CD8-positive, alpha-beta memory T cell (primary cell): ENCODE data around the gene GRIN2B. TPM values are rescaled to one million over a fixed set of nuclear protein-coding genes. Genes with fewer than 3 reads are reported as not detected.

Experiments used
- CTCF ChIA-PET: fragments of 350-600 bp; sonication (Branson Sonifier 250); formaldehyde crosslinking; loops from one replicate; lab custom pipeline; 2021; ENCODE audit warnings: antibody characterized with exemption; lab: Charles Lee
- POLR2A ChIA-PET: fragments of 350-600 bp; sonication (Branson Sonifier 250); formaldehyde crosslinking; loops from one replicate; lab custom pipeline; 2021; ENCODE audit warnings: antibody characterized with exemption; lab: Charles Lee
- DNase-seq, 5 donors: peaks; one replicate each; pipeline versions ENCODE4 v3.0.0 to v3.0.0-alpha.2; 2020 to 2022; ENCODE audit warnings: mixed read lengths in 1 of 5
- H3K27ac ChIP-seq: one replicate; pipeline ENCODE4 v1.7.0; 2013; ENCODE audit warnings: low read depth, mild to moderate bottlenecking, low read length, moderate library complexity
- H3K27me3 ChIP-seq: 2 replicates; pipeline ENCODE4 v1.7.0; 2013; ENCODE audit warnings: low read length, mild to moderate bottlenecking; ENCODE audit not compliant: insufficient read depth, poor library complexity, severe bottlenecking
- H3K36me3 ChIP-seq: 2 replicates; pipeline ENCODE4 v1.7.0; 2013; ENCODE audit warnings: mild to moderate bottlenecking, low read length, moderate library complexity; ENCODE audit not compliant: insufficient read depth
- H3K4me1 ChIP-seq: 2 replicates; pipeline ENCODE4 v1.7.0; 2013; ENCODE audit warnings: mild to moderate bottlenecking, low read length, moderate library complexity; ENCODE audit not compliant: insufficient read depth
- H3K4me3 ChIP-seq: 2 replicates; pipeline ENCODE4 v1.7.0; 2013; ENCODE audit warnings: mild to moderate bottlenecking, low read length
- H3K9me3 ChIP-seq: 2 replicates; pipeline ENCODE4 v1.7.0; 2013; ENCODE audit warnings: mild to moderate bottlenecking, low read length
- H3K27ac Mint-ChIP-seq, 8 donors: one replicate each; pipeline ENCODE4 v1.8.0; 2020 to 2021; ENCODE audit warnings: mixed read lengths in 8 of 8, mild to moderate bottlenecking in 6 of 8, inconsistent platforms in 3 of 8, moderate library complexity in 3 of 8
- H3K27me3 Mint-ChIP-seq, 2 donors: one replicate each; pipeline ENCODE4 v1.8.0; 2020 to 2021; ENCODE audit warnings: mixed read lengths in 2 of 2, mild to moderate bottlenecking in 1 of 2, moderate library complexity in 1 of 2
- H3K36me3 Mint-ChIP-seq, 3 donors: one replicate each; pipeline ENCODE4 v1.8.0; 2020 to 2021; ENCODE audit warnings: mixed read lengths in 3 of 3, inconsistent platforms in 1 of 3, mild to moderate bottlenecking in 1 of 3
- H3K4me1 Mint-ChIP-seq, 3 donors: one replicate each; pipeline ENCODE4 v1.8.0; 2020 to 2021; ENCODE audit warnings: mixed read lengths in 3 of 3, inconsistent platforms in 1 of 3, mild to moderate bottlenecking in 1 of 3
- H3K4me3 Mint-ChIP-seq, 7 donors: one replicate each; pipeline ENCODE4 v1.8.0; 2020 to 2021; ENCODE audit warnings: mixed read lengths in 7 of 7, mild to moderate bottlenecking in 6 of 7, moderate library complexity in 4 of 7, inconsistent platforms in 2 of 7
- H3K9me3 Mint-ChIP-seq, 5 donors: one replicate each; pipeline ENCODE4 v1.8.0; 2020 to 2022; ENCODE audit warnings: mixed read lengths in 5 of 5, mild to moderate bottlenecking in 3 of 5, moderate library complexity in 2 of 5, inconsistent platforms in 1 of 5
- polyA plus RNA-seq: library from polyadenylated mRNA; unstranded; fragments of 300-500 nt; fragmentation: Illumina TruSeq; gene quantifications from one replicate; pipeline ENCODE4 v1.2.3, GENCODE V29; 2021
- total RNA-seq, 2 experiments: library from RNA; stranded (reverse); gene quantifications; one replicate each; pipeline ENCODE4 v1.2.3, GENCODE V29; 2021

Gene GRIN2B
- total and polyA plus RNA-seq, 3 experiments from 2014 or later, result not detected

DNA sequence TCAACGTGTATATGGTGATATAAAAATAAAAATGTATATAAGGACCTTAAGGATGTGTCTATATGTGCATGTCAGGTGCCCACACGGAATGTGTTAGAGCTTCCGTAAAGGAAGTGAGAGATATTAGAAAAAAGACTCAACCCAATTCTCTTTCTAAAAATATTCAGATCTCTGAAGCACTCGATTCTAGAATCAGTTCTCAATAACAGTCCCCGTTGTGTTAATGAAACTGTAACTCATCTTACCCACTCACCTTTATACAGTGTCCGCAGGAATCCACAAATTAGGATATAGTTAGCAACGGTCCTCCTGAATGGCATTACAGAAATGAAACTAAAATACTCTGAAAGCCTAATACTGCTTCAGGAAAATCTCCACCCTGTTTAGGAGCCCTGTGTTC lies 29.3 kb downstream of the GRIN2B start:
- Mint-ChIP-seq H3K4me1 (no peaks in the 10 kb centered on the region), H3K27me3 (no peaks in the 10 kb centered on the region), H3K9me3 (peaks cover 0 to 4% (median 0%) of the 10 kb centered on the region in 5 donors), H3K27ac (no peak overlapping the region), H3K4me3 (no peak overlapping the region), H3K36me3 (no peaks in the 10 kb centered on the region)
- no peak overlapping the region for H3K27ac ChIP-seq
- H3K27me3 ChIP-seq, result no peaks in the 10 kb centered on the region
- DNase-seq, result no peak
- POLR2A ChIA-PET, result no interaction called here
- no peaks in the 10 kb centered on the region for H3K9me3 ChIP-seq
- H3K36me3 ChIP-seq, result no peaks in the 10 kb centered on the region
- H3K4me3 ChIP-seq, result no peak overlapping the region
- H3K4me1 ChIP-seq, result no peaks in the 10 kb centered on the region
- CTCF ChIA-PET, result no interaction called here

DNA sequence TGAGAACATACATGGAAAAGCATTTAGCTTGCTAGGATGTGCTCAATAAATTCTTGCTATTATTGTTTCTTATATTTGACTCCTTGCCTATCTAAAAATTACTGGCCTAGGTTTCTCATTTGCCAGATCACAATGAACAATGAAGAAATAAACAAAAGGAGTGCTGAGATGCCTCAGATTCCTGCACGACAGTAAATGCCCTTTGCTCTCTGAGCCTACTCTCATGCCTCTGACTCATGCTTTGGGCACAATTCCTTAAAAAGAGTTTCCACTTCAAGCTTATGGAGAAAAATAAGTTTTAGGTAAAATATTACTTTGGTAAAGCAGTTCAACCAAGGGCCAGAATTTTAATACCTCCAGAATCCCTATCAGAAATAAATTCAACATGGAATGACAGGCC lies 30.9 kb downstream of the GRIN2B start:
- H3K9me3 ChIP-seq, result no peaks in the 10 kb centered on the region
- no peaks in the 10 kb centered on the region for H3K4me1 ChIP-seq
- no peaks in the 10 kb centered on the region for H3K36me3 ChIP-seq
- DNase-seq, result no peak
- Mint-ChIP-seq H3K27ac (no peak overlapping the region), H3K4me1 (no peaks in the 10 kb centered on the region), H3K27me3 (no peaks in the 10 kb centered on the region), H3K36me3 (no peaks in the 10 kb centered on the region), H3K4me3 (no peak overlapping the region), H3K9me3 (peaks cover 0 to 4% (median 0%) of the 10 kb centered on the region in 5 donors)
- H3K27ac ChIP-seq, result no peak overlapping the region
- H3K4me3 ChIP-seq, result no peak overlapping the region
- no peaks in the 10 kb centered on the region for H3K27me3 ChIP-seq
- ChIA-PET POLR2A (no interaction called here), CTCF (no interaction called here)

DNA sequence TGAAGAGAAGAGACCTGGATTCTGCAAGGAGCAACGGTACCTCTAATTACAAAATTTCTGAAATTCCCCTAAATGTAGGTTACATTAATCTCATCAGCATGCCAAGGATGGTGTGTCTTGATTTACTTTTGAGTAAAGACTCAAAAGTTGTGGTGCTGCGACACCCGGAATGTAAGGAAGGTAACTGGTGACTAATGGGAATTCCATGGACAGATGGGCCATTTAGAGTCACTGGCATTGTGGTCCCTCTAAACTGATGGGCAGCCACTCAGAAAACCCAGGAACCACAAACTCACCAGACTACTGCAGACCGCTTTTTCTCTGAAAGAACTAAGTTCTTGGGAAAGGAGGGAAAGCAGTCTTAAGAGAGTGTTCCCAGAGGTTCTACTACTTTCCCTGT lies 32.8 kb downstream of the GRIN2B start:
- CTCF ChIA-PET, result no interaction called here
- Histone ChIP-seq H3K4me1 (no peaks in the 10 kb centered on the region), H3K9me3 (no peaks in the 10 kb centered on the region), H3K27ac (no peak overlapping the region), H3K36me3 (no peaks in the 10 kb centered on the region), H3K27me3 (no peaks in the 10 kb centered on the region), H3K4me3 (no peak overlapping the region)
- DNase-seq, result no peak
- Mint-ChIP-seq H3K4me3 (no peak overlapping the region), H3K27me3 (peaks cover 1 to 6% of the 10 kb centered on the region in 2 donors), H3K36me3 (no peaks in the 10 kb centered on the region), H3K9me3 (peaks cover 0 to 4% (median 0%) of the 10 kb centered on the region in 5 donors), H3K27ac (no peak overlapping the region), H3K4me1 (no peaks in the 10 kb centered on the region)
- POLR2A ChIA-PET, result no interaction called here

DNA sequence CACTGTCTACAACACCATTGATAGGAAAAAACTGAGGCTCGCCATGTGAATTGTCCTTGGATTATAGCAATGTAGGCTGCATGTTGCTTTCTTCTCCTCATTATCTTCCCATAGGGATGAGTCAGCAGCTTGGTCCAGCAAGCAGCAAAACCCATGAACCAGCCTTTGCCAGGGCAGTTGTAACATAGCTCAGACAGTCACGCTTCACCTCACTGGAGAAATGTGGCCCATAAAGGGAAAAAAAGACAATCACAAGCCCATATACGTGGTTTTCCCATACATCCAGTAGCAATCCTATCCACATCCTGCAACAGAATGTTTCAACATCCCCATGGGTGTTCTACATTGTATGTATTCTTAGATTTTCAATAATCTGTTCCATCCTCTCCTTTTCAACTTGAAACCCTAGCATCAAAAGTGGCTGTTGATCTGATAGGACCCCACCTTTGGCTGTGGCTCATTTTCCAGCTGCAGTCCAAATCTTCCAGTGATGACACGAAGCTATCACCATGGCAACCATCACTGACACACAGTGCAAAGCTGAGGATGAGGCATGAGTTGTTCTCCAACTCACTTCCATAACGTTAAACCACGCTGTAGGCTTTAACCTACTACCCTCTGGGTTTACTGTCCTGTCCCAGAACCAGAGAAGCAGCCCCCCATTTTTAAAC lies 34.0 kb downstream of the GRIN2B start:
- ChIA-PET POLR2A (no interaction called here), CTCF (no interaction called here)
- H3K9me3 Mint-ChIP-seq, result peaks cover 0 to 4% (median 0%) of the 10 kb centered on the region in 5 donors
- peaks cover 2 to 11% of the 10 kb centered on the region in 2 donors for H3K27me3 Mint-ChIP-seq
- H3K36me3 ChIP-seq, result no peaks in the 10 kb centered on the region
- no peaks in the 10 kb centered on the region for H3K9me3 ChIP-seq
- H3K27me3 ChIP-seq, result no peaks in the 10 kb centered on the region
- H3K4me3 ChIP-seq, result no peak overlapping the region
- no peaks in the 10 kb centered on the region for H3K4me1 Mint-ChIP-seq
- no peaks in the 10 kb centered on the region for H3K36me3 Mint-ChIP-seq
- H3K4me3 Mint-ChIP-seq, result no peak overlapping the region
- H3K27ac Mint-ChIP-seq, result no peak overlapping the region
- no peaks in the 10 kb centered on the region for H3K4me1 ChIP-seq
- no peak overlapping the region for H3K27ac ChIP-seq
- no peak for DNase-seq

DNA sequence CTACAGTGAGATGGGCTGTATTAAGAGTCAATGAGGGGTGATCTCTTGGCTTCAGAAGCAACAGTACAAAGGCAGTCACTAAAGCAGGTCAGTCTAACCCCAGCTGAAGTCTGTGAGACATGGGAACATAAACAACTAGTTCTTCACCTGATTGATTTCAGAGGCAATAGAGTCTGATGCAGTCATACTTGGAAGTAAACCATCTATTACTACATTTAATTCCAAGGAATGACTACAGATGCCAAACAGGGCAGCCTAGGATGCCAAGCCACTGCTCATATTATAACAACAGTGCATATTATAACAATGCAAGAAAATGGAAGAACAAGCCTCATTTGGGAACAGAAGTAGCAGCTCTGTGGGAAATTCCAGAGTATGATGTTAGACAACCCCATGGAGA lies 35.8 kb downstream of the GRIN2B start:
- CTCF ChIA-PET, result no interaction called here
- no peak overlapping the region for H3K27ac Mint-ChIP-seq
- H3K27me3 Mint-ChIP-seq, result peaks cover 3 to 27% of the 10 kb centered on the region in 2 donors
- POLR2A ChIA-PET, result no interaction called here
- no peak overlapping the region for H3K4me3 Mint-ChIP-seq
- H3K27me3 ChIP-seq, result no peaks in the 10 kb centered on the region
- no peaks in the 10 kb centered on the region for H3K36me3 Mint-ChIP-seq
- H3K27ac ChIP-seq, result no peak overlapping the region
- H3K4me1 ChIP-seq, result no peaks in the 10 kb centered on the region
- no peaks in the 10 kb centered on the region for H3K4me1 Mint-ChIP-seq
- no peak for DNase-seq
- no peaks in the 10 kb centered on the region for H3K9me3 ChIP-seq
- no peak overlapping the region for H3K4me3 ChIP-seq
- H3K36me3 ChIP-seq, result no peaks in the 10 kb centered on the region
- H3K9me3 Mint-ChIP-seq, result peaks cover 0 to 4% (median 0%) of the 10 kb centered on the region in 5 donors

DNA sequence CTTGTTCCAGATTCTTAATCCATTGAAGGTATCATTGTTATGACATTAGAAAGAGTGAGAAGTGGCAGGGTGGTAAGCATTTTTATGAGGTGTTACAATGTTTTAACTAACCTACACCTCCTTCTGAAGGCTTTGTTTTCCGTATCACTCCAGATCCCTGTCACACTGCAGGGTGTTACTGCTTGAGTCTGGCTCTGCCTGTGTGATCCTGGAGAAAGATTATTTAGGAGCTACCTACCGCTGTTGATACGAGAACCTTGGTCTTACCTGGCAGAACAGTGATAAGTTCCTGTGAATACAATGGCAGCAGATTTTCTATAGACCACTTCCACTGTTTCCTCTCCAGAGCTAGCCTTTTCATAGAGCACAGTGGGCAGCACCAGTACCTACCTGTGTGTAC lies 36.2 kb downstream of the GRIN2B start:
- Mint-ChIP-seq H3K27ac (no peak overlapping the region), H3K4me3 (no peak overlapping the region), H3K4me1 (no peaks in the 10 kb centered on the region), H3K36me3 (no peaks in the 10 kb centered on the region), H3K27me3 (peaks cover 3 to 30% of the 10 kb centered on the region in 2 donors), H3K9me3 (peaks cover 0 to 4% (median 0%) of the 10 kb centered on the region in 5 donors)
- ChIA-PET CTCF (no interaction called here), POLR2A (no interaction called here)
- Histone ChIP-seq H3K27ac (no peak overlapping the region), H3K4me1 (no peaks in the 10 kb centered on the region), H3K4me3 (no peak overlapping the region), H3K9me3 (no peaks in the 10 kb centered on the region), H3K36me3 (no peaks in the 10 kb centered on the region), H3K27me3 (no peaks in the 10 kb centered on the region)
- DNase-seq, result no peak

DNA sequence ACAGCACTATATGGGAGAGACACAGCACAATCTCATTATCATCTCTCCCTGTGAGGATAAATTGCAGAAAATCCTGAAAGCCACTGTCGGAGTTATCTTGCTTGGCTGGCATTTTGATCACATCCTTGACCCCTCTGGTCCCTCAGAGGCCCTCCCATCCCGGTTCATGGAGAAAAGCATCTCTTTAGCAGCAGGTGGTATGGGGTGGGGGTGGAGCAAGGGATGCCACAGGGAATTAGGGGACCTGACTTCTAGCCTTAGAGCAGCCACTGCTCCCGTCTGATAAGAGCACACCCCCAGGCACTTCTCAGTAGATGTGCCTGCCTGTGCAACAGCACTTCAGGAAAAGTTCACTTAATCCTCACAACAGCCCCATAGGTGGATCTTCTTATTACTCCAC lies 38.6 kb downstream of the GRIN2B start:
- no peaks in the 10 kb centered on the region for H3K4me1 Mint-ChIP-seq
- POLR2A ChIA-PET, result no interaction called here

DNA sequence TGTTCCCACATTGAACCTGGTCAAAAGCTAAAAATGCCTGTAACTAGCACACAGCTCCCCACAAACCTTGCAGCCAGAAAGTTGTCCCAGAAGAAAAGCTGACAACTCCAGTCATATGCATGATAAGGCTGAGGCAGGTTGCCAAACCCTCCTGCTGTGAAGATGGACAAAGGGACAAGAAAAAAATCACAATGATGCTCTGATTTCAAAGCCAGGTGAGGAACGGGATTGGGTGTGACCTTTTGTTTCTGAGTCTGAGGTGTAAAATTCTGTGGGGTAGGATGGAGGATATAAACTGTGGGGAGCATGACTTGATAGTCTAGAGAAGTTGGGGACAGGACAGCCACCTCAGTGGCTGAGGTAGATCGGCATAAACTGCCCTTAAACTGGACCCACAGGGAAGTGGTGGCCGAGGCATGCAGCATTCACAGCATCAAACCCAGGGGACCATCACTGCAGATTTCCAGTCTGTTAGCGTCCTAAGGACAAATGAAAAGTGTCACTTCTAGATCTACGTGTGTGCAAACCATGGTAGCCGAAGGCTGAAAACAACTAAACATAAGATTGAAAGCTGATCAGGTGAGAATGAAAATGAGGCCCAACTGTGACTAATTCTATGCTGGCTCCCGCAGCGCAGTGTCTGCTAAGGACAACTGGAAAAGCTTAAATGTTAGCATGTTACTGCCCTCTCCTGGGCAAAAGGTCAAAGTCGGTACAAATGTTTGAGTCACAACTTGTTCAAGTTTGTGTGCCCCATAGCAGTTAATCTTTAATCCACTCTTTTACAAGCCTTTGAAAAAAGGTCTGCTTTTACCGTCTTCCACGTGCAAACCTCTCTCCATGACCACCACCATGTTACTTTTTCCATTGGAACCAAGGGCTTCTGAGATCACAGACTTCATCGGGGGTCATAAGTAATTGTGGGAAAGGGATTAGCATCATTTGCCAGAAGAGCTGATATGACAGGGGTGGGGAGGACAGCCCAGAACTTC lies 39.8 kb downstream of the GRIN2B start:
- no peaks in the 10 kb centered on the region for H3K27me3 ChIP-seq
- H3K4me3 ChIP-seq, result no peak overlapping the region
- Mint-ChIP-seq H3K27me3 (peaks cover 3 to 32% of the 10 kb centered on the region in 2 donors), H3K36me3 (no peaks in the 10 kb centered on the region), H3K9me3 (peaks cover 0 to 9% (median 7%) of the 10 kb centered on the region in 5 donors), H3K4me3 (no peak overlapping the region), H3K27ac (no peak overlapping the region), H3K4me1 (no peaks in the 10 kb centered on the region)
- POLR2A ChIA-PET, result no interaction called here
- no peaks in the 10 kb centered on the region for H3K36me3 ChIP-seq
- H3K4me1 ChIP-seq, result no peaks in the 10 kb centered on the region
- CTCF ChIA-PET, result no interaction called here
- H3K27ac ChIP-seq, result no peak overlapping the region
- no peak for DNase-seq
- H3K9me3 ChIP-seq, result no peaks in the 10 kb centered on the region

More for the DNA sequence above, 38.6 kb downstream of the GRIN2B start:
- peaks cover 3 to 32% of the 10 kb centered on the region in 2 donors for H3K27me3 Mint-ChIP-seq
- no peaks in the 10 kb centered on the region for H3K27me3 ChIP-seq
- no peak overlapping the region for H3K27ac Mint-ChIP-seq
- DNase-seq, result no peak
- CTCF ChIA-PET, result no interaction called here
- H3K27ac ChIP-seq, result no peak overlapping the region
- H3K9me3 ChIP-seq, result no peaks in the 10 kb centered on the region
- H3K4me1 ChIP-seq, result no peaks in the 10 kb centered on the region
- H3K36me3 Mint-ChIP-seq, result no peaks in the 10 kb centered on the region
- H3K4me3 ChIP-seq, result no peak overlapping the region
- H3K4me3 Mint-ChIP-seq, result no peak overlapping the region
- peaks cover 1 to 8% (median 2%) of the 10 kb centered on the region in 5 donors for H3K9me3 Mint-ChIP-seq
- no peaks in the 10 kb centered on the region for H3K36me3 ChIP-seq
